Activated CD8-positive, alpha-beta memory T cell treated with anti-CD3 and anti-CD28 coated beads, Interleukin-2, amount 50 U/mL, for 24 hours (primary cell): ENCODE measurements around the gene ASTN2.

Source experiments
- DNase-seq: peaks from one replicate; pipeline ENCODE4 v3.0.0-alpha.2; 2020; ENCODE audit errors: extremely low read depth

ASTN2 gene

GRCh38 chr9:117250610-117251215 is 164.1 kb downstream of the ASTN2 start:
- DNase-seq = no peak

- no peak for DNase-seq
Observed at GRCh38 chr9:117249799-117250198, 165.1 kb downstream of the ASTN2 start.

- no peak for DNase-seq
Observed at GRCh38 chr9:117247266-117247665, 167.6 kb downstream of the ASTN2 start.

GRCh38 chr9:117245175-117245829 is 169.6 kb downstream of the ASTN2 start:
- no peak for DNase-seq

- DNase-seq = no peak
Observed at GRCh38 chr9:117242082-117242481, 172.8 kb downstream of the ASTN2 start.

- DNase-seq = no peak
Observed at GRCh38 chr9:117239428-117239827, 175.4 kb downstream of the ASTN2 start.

- no peak for DNase-seq
Observed at GRCh38 chr9:117234103-117234502, 180.8 kb downstream of the ASTN2 start.

GRCh38 chr9:117233016-117233415 is 181.8 kb downstream of the ASTN2 start:
- DNase-seq = no peak

GRCh38 chr9:117232281-117232680 is 182.6 kb downstream of the ASTN2 start:
- DNase-seq = no peak

GRCh38 chr9:117231012-117231411 is 183.8 kb downstream of the ASTN2 start:
- DNase-seq = no peak

- no peak for DNase-seq
Observed at GRCh38 chr9:117224695-117225094, 190.2 kb downstream of the ASTN2 start.

- no peak for DNase-seq
Observed at GRCh38 chr9:117218951-117219350, 195.9 kb downstream of the ASTN2 start.

GRCh38 chr9:117214416-117214815 is 200.4 kb downstream of the ASTN2 start:
- DNase-seq = no peak

GRCh38 chr9:117211280-117211679 is 203.6 kb downstream of the ASTN2 start:
- no peak for DNase-seq

GRCh38 chr9:117205806-117206205 is 209.1 kb downstream of the ASTN2 start:
- no peak for DNase-seq

- no peak for DNase-seq
Observed at GRCh38 chr9:117204971-117205370, 209.9 kb downstream of the ASTN2 start.

GRCh38 chr9:117191504-117192261 is 223.2 kb downstream of the ASTN2 start:
- DNase-seq = no peak

GRCh38 chr9:117189121-117189520 is 225.7 kb downstream of the ASTN2 start:
- DNase-seq = no peak

- DNase-seq = no peak
Observed at GRCh38 chr9:117188394-117188793, 226.5 kb downstream of the ASTN2 start.

- DNase-seq = no peak
Observed at GRCh38 chr9:117187498-117187897, 227.4 kb downstream of the ASTN2 start.

GRCh38 chr9:117184173-117184572 is 230.7 kb downstream of the ASTN2 start:
- DNase-seq = no peak

- DNase-seq = no peak
Observed at GRCh38 chr9:117182046-117182445, 232.8 kb downstream of the ASTN2 start.

- DNase-seq = no peak
Observed at GRCh38 chr9:117180896-117181445, 233.9 kb downstream of the ASTN2 start.
